DOHH2 (cell line): ENCODE measurements around the gene PLXNA1.

Experiments
- H3F3A ChIP-seq: fragments of 200-600 bp; sonication (generic), shearing (Covaris generic); 2 replicates; pipeline ENCODE4 v1.6.0; 2016; ENCODE audit warnings: antibody characterized with exemption, mild to moderate bottlenecking; ENCODE audit not compliant: control insufficient read depth, insufficient read depth
- H3K27ac ChIP-seq: fragments of 200-600 bp; sonication (generic); 2 replicates; pipeline ENCODE4 v1.5.1; 2014; ENCODE audit warnings: low read depth, mild to moderate bottlenecking, low read length, moderate library complexity
- H3K27me3 ChIP-seq: fragments of 200-600 bp; sonication (generic); 2 replicates; pipeline ENCODE4 v1.6.1; 2014; ENCODE audit warnings: mild to moderate bottlenecking, low read length, mixed read lengths; ENCODE audit not compliant: control insufficient read depth
- H3K36me3 ChIP-seq: fragments of 200-600 bp; sonication (generic); 2 replicates; pipeline ENCODE4 v1.6.1; 2014; ENCODE audit warnings: mild to moderate bottlenecking, low read length, moderate library complexity, mixed read lengths; ENCODE audit not compliant: control insufficient read depth
- H3K4me1 ChIP-seq: fragments of 200-600 bp; sonication (generic); 2 replicates; pipeline ENCODE4 v1.6.1; 2014; ENCODE audit warnings: mild to moderate bottlenecking, low read length, mixed read lengths; ENCODE audit not compliant: control insufficient read depth
- H3K4me2 ChIP-seq: fragments of 200-600 bp; sonication (generic); 2 replicates; pipeline ENCODE4 v1.6.0; 2014; ENCODE audit warnings: mild to moderate bottlenecking, low read length, moderate library complexity
- H3K4me3 ChIP-seq: fragments of 200-600 bp; sonication (generic); 2 replicates; pipeline ENCODE4 v1.5.1; 2014; ENCODE audit warnings: mild to moderate bottlenecking, low read length, mixed read lengths
- H3K79me2 ChIP-seq: fragments of 200-600 bp; sonication (generic); 2 replicates; pipeline ENCODE4 v1.6.1; 2014; ENCODE audit warnings: mild to moderate bottlenecking, low read length, mixed read lengths; ENCODE audit not compliant: control insufficient read depth
- H3K9me2 ChIP-seq: fragments of 200-600 bp; sonication (generic); replicated peaks from 2 replicates; pipeline ENCODE4 v1.6.1; 2014; ENCODE audit warnings: mild to moderate bottlenecking, low read length, mixed read lengths; ENCODE audit not compliant: control insufficient read depth
- H3K9me3 ChIP-seq: fragments of 200-600 bp; sonication (generic); 2 replicates; pipeline ENCODE4 v1.6.1; 2014; ENCODE audit warnings: antibody characterized with exemption, low read length, mixed read lengths; ENCODE audit not compliant: control insufficient read depth, insufficient read depth
- H4K20me1 ChIP-seq: fragments of 200-600 bp; sonication (generic); 2 replicates; pipeline ENCODE4 v1.6.0; 2014; ENCODE audit warnings: low read depth, mild to moderate bottlenecking, antibody characterized with exemption, low read length, moderate library complexity; ENCODE audit not compliant: control insufficient read depth, insufficient read depth
- CTCF ChIP-seq: fragments of 200-600 bp; sonication (generic); IDR thresholded peaks from one replicate; pipeline ENCODE4 v1.5.1; 2014; ENCODE audit warnings: antibody characterized with exemption, mild to moderate bottlenecking, low read depth, low read length; ENCODE audit not compliant: poor library complexity, severe bottlenecking
- EZH2phosphoT487 ChIP-seq: fragments of 200-600 bp; sonication (generic); IDR thresholded peaks from 2 replicates; pipeline ENCODE4 v1.6.1; 2017; ENCODE audit warnings: borderline replicate concordance, mild to moderate bottlenecking, antibody characterized with exemption, low read length, moderate library complexity, mixed read lengths

The PLXNA1 gene

GRCh38 chr3:127027061-127027735 lies 44.3 kb downstream of the PLXNA1 start:
- Histone ChIP-seq H3K4me3 (no peak overlapping the region), H3K27ac (no peak overlapping the region), H3K36me3 (no peaks in the 10 kb centered on the region), H3K79me2 (no peaks in the 10 kb centered on the region), H3K27me3 (no peaks in the 10 kb centered on the region), H3K4me2 (no peak overlapping the region), H3K9me2 (no peaks in the 10 kb centered on the region), H4K20me1 (no peaks in the 10 kb centered on the region), H3F3A (no peaks in the 10 kb centered on the region), H3K4me1 (no peaks in the 10 kb centered on the region), H3K9me3 (no peaks in the 10 kb centered on the region)
- TF ChIP-seq EZH2phosphoT487 (no peak), CTCF (no peak)

DNA sequence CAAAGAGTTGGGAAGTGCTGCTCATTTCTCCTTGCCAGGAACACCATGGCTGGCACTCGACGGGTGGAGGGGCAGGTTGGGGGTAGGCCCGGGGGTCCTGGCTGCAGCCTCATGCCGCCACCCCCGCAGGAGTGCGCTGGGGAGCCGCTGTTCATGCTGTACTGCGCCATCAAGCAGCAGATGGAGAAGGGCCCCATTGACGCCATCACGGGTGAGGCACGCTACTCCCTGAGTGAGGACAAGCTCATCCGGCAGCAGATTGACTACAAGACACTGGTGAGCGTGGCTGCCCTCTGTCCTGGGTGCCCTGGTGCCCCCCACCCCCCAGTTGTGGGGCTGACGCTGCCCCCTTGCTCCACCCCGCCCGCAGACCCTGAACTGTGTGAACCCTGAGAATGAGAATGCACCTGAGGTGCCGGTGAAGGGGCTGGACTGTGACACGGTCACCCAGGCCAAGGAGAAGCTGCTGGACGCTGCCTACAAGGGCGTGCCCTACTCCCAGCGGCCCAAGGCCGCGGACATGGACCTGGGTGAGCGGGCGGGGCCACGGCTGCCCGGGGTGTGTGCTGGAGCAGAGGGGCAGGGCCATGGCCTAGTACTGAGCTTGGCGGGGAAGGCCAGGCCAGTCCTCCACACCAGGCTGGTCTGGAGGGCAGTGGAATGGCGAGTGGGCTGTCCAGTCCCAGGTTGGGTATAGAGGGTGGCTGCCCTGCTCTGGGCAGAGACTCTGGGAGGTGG lies 45.1 kb downstream of the PLXNA1 start:
- H3K4me1 ChIP-seq, result no peaks in the 10 kb centered on the region
- no peaks in the 10 kb centered on the region for H3K36me3 ChIP-seq
- no peak overlapping the region for H3K4me3 ChIP-seq
- H3K9me2 ChIP-seq, result no peaks in the 10 kb centered on the region
- H4K20me1 ChIP-seq, result no peaks in the 10 kb centered on the region
- no peak overlapping the region for H3K4me2 ChIP-seq
- no peaks in the 10 kb centered on the region for H3K9me3 ChIP-seq
- H3K79me2 ChIP-seq, result no peaks in the 10 kb centered on the region
- TF ChIP-seq EZH2phosphoT487, result no peak
- TF ChIP-seq CTCF, result no peak
- H3F3A ChIP-seq, result no peaks in the 10 kb centered on the region
- H3K27ac ChIP-seq, result no peak overlapping the region
- H3K27me3 ChIP-seq, result no peaks in the 10 kb centered on the region

DNA sequence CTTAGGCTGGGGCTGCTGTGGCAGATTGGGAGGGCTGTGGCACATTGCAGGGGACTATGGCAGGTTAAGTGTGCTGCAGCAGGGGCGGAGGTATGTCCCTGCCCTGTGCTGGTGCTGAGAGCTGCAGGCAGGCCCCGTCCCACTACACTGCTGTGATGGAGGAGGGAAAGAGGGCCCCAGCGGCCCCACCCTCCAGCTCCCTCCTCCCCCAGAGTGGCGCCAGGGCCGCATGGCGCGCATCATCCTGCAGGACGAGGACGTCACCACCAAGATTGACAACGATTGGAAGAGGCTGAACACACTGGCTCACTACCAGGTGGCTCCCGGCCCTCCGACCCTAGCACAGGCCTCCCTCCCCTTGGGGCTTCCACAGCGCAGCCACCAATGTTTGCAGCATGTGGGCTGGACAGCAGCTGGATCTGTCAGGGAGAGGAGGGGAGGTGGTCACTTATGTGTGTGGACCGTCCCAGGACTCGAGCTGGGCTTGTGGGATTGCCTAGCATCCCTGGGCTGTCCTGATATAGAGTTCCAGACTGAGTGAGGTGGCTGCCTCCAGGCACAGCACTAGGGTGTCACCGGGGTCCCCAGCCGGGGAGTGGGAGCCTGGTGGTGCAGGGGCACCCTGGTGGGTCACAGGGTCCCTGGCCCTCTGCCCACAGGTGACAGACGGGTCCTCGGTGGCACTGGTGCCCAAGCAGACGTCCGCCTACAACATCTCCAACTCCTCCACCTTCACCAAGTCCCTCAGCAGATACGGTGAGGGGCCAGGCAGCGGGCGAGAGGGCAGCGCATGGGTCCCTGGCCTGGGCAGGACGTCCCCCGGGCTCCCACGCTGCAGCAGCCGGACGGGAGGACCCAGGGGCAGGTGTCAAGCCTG lies 46.1 kb downstream of the PLXNA1 start:
- Histone ChIP-seq H3K27me3 (no peaks in the 10 kb centered on the region), H3K27ac (no peak overlapping the region), H3K9me3 (no peaks in the 10 kb centered on the region), H3F3A (no peaks in the 10 kb centered on the region), H3K9me2 (no peaks in the 10 kb centered on the region), H4K20me1 (no peaks in the 10 kb centered on the region), H3K36me3 (no peaks in the 10 kb centered on the region), H3K4me3 (no peak overlapping the region), H3K4me1 (no peaks in the 10 kb centered on the region), H3K79me2 (no peaks in the 10 kb centered on the region), H3K4me2 (no peak overlapping the region)
- TF ChIP-seq EZH2phosphoT487 (no peak), CTCF (no peak)
